WTC11 (cell line): ENCODE results near the gene ZNRF3. TPM values are rescaled to one million over a fixed set of nuclear protein-coding genes. Genes with fewer than 3 reads are reported as not detected.

Experiments used
- ATAC-seq: fragments of 200-7000 bp; cut with Tn5 transposase; 2 replicates; pipeline ENCODE4 v1.10.0; 2021; ENCODE audit warnings: mild to moderate bottlenecking, moderate library complexity
- Bru-seq: library from RNA; stranded (reverse); fragments of 400-500 nt; gene quantifications from one replicate; lab custom pipeline; 2021; lab: Mats Ljungman, UMichigan
- CTCF ChIA-PET: fragments of 300-600 bp; sonication (Branson Sonifier 250); formaldehyde crosslinking; loops from one replicate; lab custom pipeline; 2021; ENCODE audit warnings: antibody characterized with exemption; lab: Charles Lee
- POLR2A ChIA-PET: fragments of 350-600 bp; sonication (Branson Sonifier 250); formaldehyde crosslinking; loops from one replicate; lab custom pipeline; 2021; ENCODE audit warnings: antibody characterized with exemption; lab: Charles Lee
- DNase-seq: peaks from one replicate; pipeline ENCODE4 v3.0.0; 2021; ENCODE audit warnings: low spot score
- H3K27ac Mint-ChIP-seq: 2 replicates; pipeline ENCODE4 v1.8.0; 2021; ENCODE audit warnings: mixed read lengths
- H3K27me3 Mint-ChIP-seq: 2 replicates; pipeline ENCODE4 v1.8.0; 2021; ENCODE audit warnings: low read depth, mild to moderate bottlenecking, moderate library complexity, mixed read lengths
- H3K36me3 Mint-ChIP-seq: 2 replicates; pipeline ENCODE4 v1.8.0; 2021; ENCODE audit warnings: mixed read lengths
- H3K4me1 Mint-ChIP-seq: 2 replicates; pipeline ENCODE4 v1.8.0; 2022; ENCODE audit warnings: mixed read lengths
- H3K4me3 Mint-ChIP-seq: 2 replicates; pipeline ENCODE4 v1.8.0; 2021; ENCODE audit warnings: mild to moderate bottlenecking, moderate library complexity, mixed read lengths
- H3K9me3 Mint-ChIP-seq: 2 replicates; pipeline ENCODE4 v1.8.0; 2021; ENCODE audit warnings: mixed read lengths
- FOXK1 ChIP-seq: sonication (generic); formaldehyde crosslinking; IDR thresholded peaks from 2 replicates; pipeline ENCODE4 v1.8.0; 2022; ENCODE audit warnings: mild to moderate bottlenecking, moderate library complexity, missing genetic modification reagents
- GABPB1 ChIP-seq: sonication (generic); formaldehyde crosslinking; IDR thresholded peaks from 2 replicates; pipeline ENCODE4 v1.8.1; 2023; ENCODE audit warnings: mild to moderate bottlenecking, missing genetic modification reagents
- KAT7 ChIP-seq: sonication (generic); formaldehyde crosslinking; IDR thresholded peaks from 2 replicates; pipeline ENCODE4 v1.8.1; 2023; ENCODE audit warnings: missing genetic modification reagents, mild to moderate bottlenecking, borderline replicate concordance
- MYBL2 ChIP-seq: sonication (generic); formaldehyde crosslinking; IDR thresholded peaks from 2 replicates; pipeline ENCODE4 v1.8.1; 2023; ENCODE audit warnings: mild to moderate bottlenecking, moderate library complexity, missing genetic modification reagents
- NFE2L1 ChIP-seq: sonication (generic); formaldehyde crosslinking; IDR thresholded peaks from 2 replicates; pipeline ENCODE4 v1.8.1; 2023; ENCODE audit warnings: missing genetic modification reagents
- OVOL2 ChIP-seq: fragments of 250-450 bp; sonication (Bioruptor Pico); IDR thresholded peaks from 2 replicates; pipeline ENCODE4 v1.9.0; 2021; ENCODE audit warnings: mild to moderate bottlenecking, borderline replicate concordance
- SMAD3 ChIP-seq: sonication (generic); formaldehyde crosslinking; IDR thresholded peaks from 2 replicates; pipeline ENCODE4 v1.8.0; 2022; ENCODE audit warnings: missing genetic modification reagents, mild to moderate bottlenecking, borderline replicate concordance
- SMAD4 ChIP-seq: sonication (generic); formaldehyde crosslinking; IDR thresholded peaks from 2 replicates; pipeline ENCODE4 v1.8.0; 2022; ENCODE audit warnings: mild to moderate bottlenecking, missing genetic modification reagents
- SOX15 ChIP-seq: fragments of 250-450 bp; sonication (Bioruptor Pico); IDR thresholded peaks from 2 replicates; pipeline ENCODE4 v1.9.0; 2021; ENCODE audit warnings: mild to moderate bottlenecking
- SP1 ChIP-seq: sonication (generic); formaldehyde crosslinking; conservative IDR thresholded peaks from 2 replicates; pipeline ENCODE4 v1.8.1; 2022; ENCODE audit warnings: missing genetic modification reagents
- TEAD1 ChIP-seq: sonication (generic); formaldehyde crosslinking; IDR thresholded peaks from 2 replicates; pipeline ENCODE4 v1.8.0; 2022; ENCODE audit warnings: mild to moderate bottlenecking, missing genetic modification reagents
- TP53 ChIP-seq: sonication (generic); formaldehyde crosslinking; IDR thresholded peaks from 2 replicates; pipeline ENCODE4 v1.8.1; 2023; ENCODE audit warnings: mild to moderate bottlenecking, missing genetic modification reagents
- ZNF263 ChIP-seq: sonication (generic); formaldehyde crosslinking; IDR thresholded peaks from 2 replicates; pipeline ENCODE4 v1.8.1; 2022; ENCODE audit warnings: low read depth, mild to moderate bottlenecking, moderate library complexity, missing genetic modification reagents
- ZNF317 ChIP-seq: sonication (generic); formaldehyde crosslinking; IDR thresholded peaks from 2 replicates; pipeline ENCODE4 v1.8.1; 2023; ENCODE audit warnings: low read depth, mild to moderate bottlenecking, moderate library complexity, missing genetic modification reagents, borderline replicate concordance
- long read RNA-seq, 3 experiments: library from RNA in 1 of 3; library from capped mRNA in 1 of 3; library from polyadenylated mRNA in 1 of 3; unstranded in 2 of 3; stranded (forward) in 1 of 3; transcript quantifications; one replicate each; pipeline ENCODE4 v2.0.0, GENCODE V29; 2021
- total RNA-seq: library from RNA; stranded (reverse); gene quantifications from 3 replicates; pipeline ENCODE4 v1.2.3, GENCODE V29; 2021
- TF ChIP-seq, protein P1 (sequence below): sonication (generic); formaldehyde crosslinking; IDR thresholded peaks from 2 replicates; pipeline ENCODE4 v1.8.0; 2022; ENCODE audit warnings: mild to moderate bottlenecking, missing genetic modification reagents
- TF ChIP-seq, protein P2 (sequence below): sonication (generic); formaldehyde crosslinking; IDR thresholded peaks from 2 replicates; pipeline ENCODE4 v1.8.0; 2022; ENCODE audit warnings: mild to moderate bottlenecking, missing genetic modification reagents
- TF ChIP-seq, protein P3 (sequence below): sonication (generic); formaldehyde crosslinking; IDR thresholded peaks from 2 replicates; pipeline ENCODE4 v1.8.0; 2022; ENCODE audit warnings: mild to moderate bottlenecking, missing genetic modification reagents
- TF ChIP-seq, protein P4 (sequence below): sonication (generic); formaldehyde crosslinking; IDR thresholded peaks from 2 replicates; pipeline ENCODE4 v1.8.1; 2023; ENCODE audit warnings: mild to moderate bottlenecking, missing genetic modification reagents, moderate library complexity
- TF ChIP-seq, protein P5 (sequence below): sonication (generic); formaldehyde crosslinking; IDR thresholded peaks from 2 replicates; pipeline ENCODE4 v1.8.1; 2022; ENCODE audit warnings: low read depth, missing genetic modification reagents, borderline replicate concordance
- TF ChIP-seq, protein P6 (sequence below): sonication (generic); formaldehyde crosslinking; IDR thresholded peaks from 2 replicates; pipeline ENCODE4 v1.8.0; 2023; ENCODE audit warnings: mild to moderate bottlenecking, missing genetic modification reagents
- TF ChIP-seq, protein P7 (sequence below): sonication (generic); formaldehyde crosslinking; IDR thresholded peaks from 2 replicates; pipeline ENCODE4 v1.8.1; 2023; ENCODE audit warnings: mild to moderate bottlenecking, missing genetic modification reagents
- TF ChIP-seq, protein P8 (sequence below): sonication (generic); formaldehyde crosslinking; IDR thresholded peaks from 2 replicates; pipeline ENCODE4 v1.8.0; 2022; ENCODE audit warnings: mild to moderate bottlenecking, missing genetic modification reagents

ZNRF3 gene
- total RNA-seq (20.6 to 25.4 TPM (median 21.6 TPM) in 3 replicates), Bru-seq, nascent RNA (percentile 81 among the genes with signal in this experiment)
- long read RNA-seq, experiment 1, full-length matches to known transcripts: 86 of 132 reads
- long read RNA-seq, experiment 1, partial matches to known transcripts: 20 of 132 reads
- long read RNA-seq, experiment 1, other reads (novel, unspliced or antisense): 26 of 132 reads
- long read RNA-seq, experiment 2, full-length matches to known transcripts: 8 of 37 reads
- long read RNA-seq, experiment 2, partial matches to known transcripts: 17 of 37 reads
- long read RNA-seq, experiment 2, other reads (novel, unspliced or antisense): 12 of 37 reads
- long read RNA-seq, experiment 3, partial matches to known transcripts: 0 of 1 reads
- long read RNA-seq, experiment 3, other reads (novel, unspliced or antisense): 1 of 1 reads

DNA sequence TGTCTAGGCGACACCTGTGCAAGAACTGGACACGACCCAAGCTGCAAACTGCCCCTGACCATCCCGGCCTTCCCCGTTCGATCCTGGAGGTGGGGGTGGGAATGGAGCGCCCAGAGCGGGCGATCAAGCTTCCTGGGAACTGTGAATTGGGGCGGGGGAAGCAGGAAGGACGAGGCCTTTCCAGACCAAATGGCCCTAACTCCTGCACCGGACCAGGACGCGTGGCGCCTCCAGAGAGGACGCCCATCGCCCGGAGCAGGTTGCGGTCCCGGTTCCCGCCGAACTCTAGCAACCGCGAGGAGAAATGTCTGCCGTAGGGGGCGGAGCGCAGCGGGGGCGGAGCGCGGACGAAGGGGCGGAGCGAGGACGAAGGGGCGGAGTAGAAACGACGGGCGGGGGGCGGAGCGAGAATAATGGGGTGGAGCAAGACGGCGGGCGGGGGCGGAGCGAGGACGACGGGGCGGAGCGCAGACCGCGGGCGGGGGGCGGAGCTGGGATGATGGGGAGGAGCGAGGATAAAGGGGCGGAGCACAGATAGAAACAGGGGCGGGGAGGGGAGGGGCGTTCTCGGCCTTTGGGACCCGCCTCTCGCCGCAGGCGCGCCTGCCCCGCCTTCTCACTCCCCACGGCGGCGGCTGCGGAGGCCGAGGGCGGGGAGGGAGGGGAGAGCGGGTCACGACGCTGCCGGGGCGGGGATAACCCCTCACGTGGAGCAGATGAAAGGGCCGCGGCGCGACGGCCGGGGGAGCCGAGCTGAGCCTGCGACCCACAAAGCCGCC lies at the start of gene ZNRF3:
Gene ZNRF3, plus strand, starts transcription at position 695 of the 779 bp plus-strand sequence. CDS start 195 bp downstream, outside the sequence.
- POLR2A ChIA-PET: interaction anchor here (0.6 to 3.7 kb wide), 9 partner anchors 31 to 238 kb away, joined by 3 to 12 read pairs (median 4); no protein-coding TSS in a partner anchor
- peak; percentile 88 for DNase-seq
- peaks cover 11% of the 10 kb centered on the region for H3K27me3 Mint-ChIP-seq

More for the DNA sequence above, at the start of gene ZNRF3:
- TF ChIP-seq ZNF263 (CRISPR knock-in tag) (no peak), NFE2L1 (peak; percentile 10; the same call in 1 of the 2 replicates), SOX15 (CRISPR knock-in tag) (no peak), KAT7 (0 out of 2 replicates have a peak, but pooled peaks have one; percentile 46), GABPB1 (CRISPR knock-in tag) (0 out of 2 replicates have a peak, but pooled peaks have one; percentile 41), SP1 (CRISPR knock-in tag) (peak; percentile 92), SMAD4 (CRISPR knock-in tag) (no peak), SMAD3 (CRISPR knock-in tag) (no peak), FOXK1 (CRISPR knock-in tag) (no peak; the same call in 1 of the 2 replicates), TP53 (CRISPR knock-in tag) (0 out of 2 replicates have a peak, but pooled peaks have one; percentile 69), OVOL2 (CRISPR knock-in tag) (no peak), MYBL2 (CRISPR knock-in tag) (peak; percentile 36; the same call in 1 of the 2 replicates), TEAD1 (CRISPR knock-in tag) (peak; percentile 73), ZNF317 (CRISPR knock-in tag) (no peak)
- TF ChIP-seq, protein P1, sequence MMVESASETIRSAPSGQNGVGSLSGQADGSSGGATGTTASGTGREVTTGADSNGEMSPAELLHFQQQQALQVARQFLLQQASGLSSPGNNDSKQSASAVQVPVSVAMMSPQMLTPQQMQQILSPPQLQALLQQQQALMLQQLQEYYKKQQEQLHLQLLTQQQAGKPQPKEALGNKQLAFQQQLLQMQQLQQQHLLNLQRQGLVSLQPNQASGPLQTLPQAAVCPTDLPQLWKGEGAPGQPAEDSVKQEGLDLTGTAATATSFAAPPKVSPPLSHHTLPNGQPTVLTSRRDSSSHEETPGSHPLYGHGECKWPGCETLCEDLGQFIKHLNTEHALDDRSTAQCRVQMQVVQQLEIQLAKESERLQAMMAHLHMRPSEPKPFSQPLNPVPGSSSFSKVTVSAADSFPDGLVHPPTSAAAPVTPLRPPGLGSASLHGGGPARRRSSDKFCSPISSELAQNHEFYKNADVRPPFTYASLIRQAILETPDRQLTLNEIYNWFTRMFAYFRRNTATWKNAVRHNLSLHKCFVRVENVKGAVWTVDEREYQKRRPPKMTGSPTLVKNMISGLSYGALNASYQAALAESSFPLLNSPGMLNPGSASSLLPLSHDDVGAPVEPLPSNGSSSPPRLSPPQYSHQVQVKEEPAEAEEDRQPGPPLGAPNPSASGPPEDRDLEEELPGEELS (CRISPR knock-in tag): 0 out of 2 replicates have a peak, but pooled peaks have one; percentile 27
- TF ChIP-seq, protein P2, sequence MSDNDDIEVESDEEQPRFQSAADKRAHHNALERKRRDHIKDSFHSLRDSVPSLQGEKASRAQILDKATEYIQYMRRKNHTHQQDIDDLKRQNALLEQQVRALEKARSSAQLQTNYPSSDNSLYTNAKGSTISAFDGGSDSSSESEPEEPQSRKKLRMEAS (CRISPR knock-in tag): peak; percentile 89
- TF ChIP-seq, protein P3, sequence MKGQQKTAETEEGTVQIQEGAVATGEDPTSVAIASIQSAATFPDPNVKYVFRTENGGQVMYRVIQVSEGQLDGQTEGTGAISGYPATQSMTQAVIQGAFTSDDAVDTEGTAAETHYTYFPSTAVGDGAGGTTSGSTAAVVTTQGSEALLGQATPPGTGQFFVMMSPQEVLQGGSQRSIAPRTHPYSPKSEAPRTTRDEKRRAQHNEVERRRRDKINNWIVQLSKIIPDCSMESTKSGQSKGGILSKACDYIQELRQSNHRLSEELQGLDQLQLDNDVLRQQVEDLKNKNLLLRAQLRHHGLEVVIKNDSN (CRISPR knock-in tag): peak; percentile 85
- TF ChIP-seq, protein P4, sequence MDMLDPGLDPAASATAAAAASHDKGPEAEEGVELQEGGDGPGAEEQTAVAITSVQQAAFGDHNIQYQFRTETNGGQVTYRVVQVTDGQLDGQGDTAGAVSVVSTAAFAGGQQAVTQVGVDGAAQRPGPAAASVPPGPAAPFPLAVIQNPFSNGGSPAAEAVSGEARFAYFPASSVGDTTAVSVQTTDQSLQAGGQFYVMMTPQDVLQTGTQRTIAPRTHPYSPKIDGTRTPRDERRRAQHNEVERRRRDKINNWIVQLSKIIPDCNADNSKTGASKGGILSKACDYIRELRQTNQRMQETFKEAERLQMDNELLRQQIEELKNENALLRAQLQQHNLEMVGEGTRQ (CRISPR knock-in tag): peak; percentile 87
- TF ChIP-seq, protein P5, sequence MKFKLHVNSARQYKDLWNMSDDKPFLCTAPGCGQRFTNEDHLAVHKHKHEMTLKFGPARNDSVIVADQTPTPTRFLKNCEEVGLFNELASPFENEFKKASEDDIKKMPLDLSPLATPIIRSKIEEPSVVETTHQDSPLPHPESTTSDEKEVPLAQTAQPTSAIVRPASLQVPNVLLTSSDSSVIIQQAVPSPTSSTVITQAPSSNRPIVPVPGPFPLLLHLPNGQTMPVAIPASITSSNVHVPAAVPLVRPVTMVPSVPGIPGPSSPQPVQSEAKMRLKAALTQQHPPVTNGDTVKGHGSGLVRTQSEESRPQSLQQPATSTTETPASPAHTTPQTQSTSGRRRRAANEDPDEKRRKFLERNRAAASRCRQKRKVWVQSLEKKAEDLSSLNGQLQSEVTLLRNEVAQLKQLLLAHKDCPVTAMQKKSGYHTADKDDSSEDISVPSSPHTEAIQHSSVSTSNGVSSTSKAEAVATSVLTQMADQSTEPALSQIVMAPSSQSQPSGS: no peak
- TF ChIP-seq, protein P6, sequence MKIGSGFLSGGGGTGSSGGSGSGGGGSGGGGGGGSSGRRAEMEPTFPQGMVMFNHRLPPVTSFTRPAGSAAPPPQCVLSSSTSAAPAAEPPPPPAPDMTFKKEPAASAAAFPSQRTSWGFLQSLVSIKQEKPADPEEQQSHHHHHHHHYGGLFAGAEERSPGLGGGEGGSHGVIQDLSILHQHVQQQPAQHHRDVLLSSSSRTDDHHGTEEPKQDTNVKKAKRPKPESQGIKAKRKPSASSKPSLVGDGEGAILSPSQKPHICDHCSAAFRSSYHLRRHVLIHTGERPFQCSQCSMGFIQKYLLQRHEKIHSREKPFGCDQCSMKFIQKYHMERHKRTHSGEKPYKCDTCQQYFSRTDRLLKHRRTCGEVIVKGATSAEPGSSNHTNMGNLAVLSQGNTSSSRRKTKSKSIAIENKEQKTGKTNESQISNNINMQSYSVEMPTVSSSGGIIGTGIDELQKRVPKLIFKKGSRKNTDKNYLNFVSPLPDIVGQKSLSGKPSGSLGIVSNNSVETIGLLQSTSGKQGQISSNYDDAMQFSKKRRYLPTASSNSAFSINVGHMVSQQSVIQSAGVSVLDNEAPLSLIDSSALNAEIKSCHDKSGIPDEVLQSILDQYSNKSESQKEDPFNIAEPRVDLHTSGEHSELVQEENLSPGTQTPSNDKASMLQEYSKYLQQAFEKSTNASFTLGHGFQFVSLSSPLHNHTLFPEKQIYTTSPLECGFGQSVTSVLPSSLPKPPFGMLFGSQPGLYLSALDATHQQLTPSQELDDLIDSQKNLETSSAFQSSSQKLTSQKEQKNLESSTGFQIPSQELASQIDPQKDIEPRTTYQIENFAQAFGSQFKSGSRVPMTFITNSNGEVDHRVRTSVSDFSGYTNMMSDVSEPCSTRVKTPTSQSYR: no peak
- TF ChIP-seq, protein P7, sequence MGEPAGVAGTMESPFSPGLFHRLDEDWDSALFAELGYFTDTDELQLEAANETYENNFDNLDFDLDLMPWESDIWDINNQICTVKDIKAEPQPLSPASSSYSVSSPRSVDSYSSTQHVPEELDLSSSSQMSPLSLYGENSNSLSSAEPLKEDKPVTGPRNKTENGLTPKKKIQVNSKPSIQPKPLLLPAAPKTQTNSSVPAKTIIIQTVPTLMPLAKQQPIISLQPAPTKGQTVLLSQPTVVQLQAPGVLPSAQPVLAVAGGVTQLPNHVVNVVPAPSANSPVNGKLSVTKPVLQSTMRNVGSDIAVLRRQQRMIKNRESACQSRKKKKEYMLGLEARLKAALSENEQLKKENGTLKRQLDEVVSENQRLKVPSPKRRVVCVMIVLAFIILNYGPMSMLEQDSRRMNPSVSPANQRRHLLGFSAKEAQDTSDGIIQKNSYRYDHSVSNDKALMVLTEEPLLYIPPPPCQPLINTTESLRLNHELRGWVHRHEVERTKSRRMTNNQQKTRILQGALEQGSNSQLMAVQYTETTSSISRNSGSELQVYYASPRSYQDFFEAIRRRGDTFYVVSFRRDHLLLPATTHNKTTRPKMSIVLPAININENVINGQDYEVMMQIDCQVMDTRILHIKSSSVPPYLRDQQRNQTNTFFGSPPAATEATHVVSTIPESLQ (CRISPR knock-in tag): no peak
- TF ChIP-seq, protein P8, sequence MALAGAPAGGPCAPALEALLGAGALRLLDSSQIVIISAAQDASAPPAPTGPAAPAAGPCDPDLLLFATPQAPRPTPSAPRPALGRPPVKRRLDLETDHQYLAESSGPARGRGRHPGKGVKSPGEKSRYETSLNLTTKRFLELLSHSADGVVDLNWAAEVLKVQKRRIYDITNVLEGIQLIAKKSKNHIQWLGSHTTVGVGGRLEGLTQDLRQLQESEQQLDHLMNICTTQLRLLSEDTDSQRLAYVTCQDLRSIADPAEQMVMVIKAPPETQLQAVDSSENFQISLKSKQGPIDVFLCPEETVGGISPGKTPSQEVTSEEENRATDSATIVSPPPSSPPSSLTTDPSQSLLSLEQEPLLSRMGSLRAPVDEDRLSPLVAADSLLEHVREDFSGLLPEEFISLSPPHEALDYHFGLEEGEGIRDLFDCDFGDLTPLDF (CRISPR knock-in tag): no peak
- no peaks in the 10 kb centered on the region for H3K9me3 Mint-ChIP-seq
- peak within 1 kb of the TSS; percentile 73 for H3K27ac Mint-ChIP-seq
- peak; percentile 85 for ATAC-seq
- CTCF ChIA-PET: interaction anchor here (0.6 to 5.2 kb wide), 17 partner anchors 9 to 401 kb away, joined by 3 to 38 read pairs (median 4); no protein-coding TSS in a partner anchor
- peak within 1 kb of the TSS; percentile 92 for H3K4me3 Mint-ChIP-seq
- peaks cover 47% of the 10 kb centered on the region for H3K4me1 Mint-ChIP-seq
- H3K36me3 Mint-ChIP-seq: no peaks in the 10 kb centered on the region
